B cell (primary cell): ENCODE data around the gene AKT2. TPM values are rescaled to one million over a fixed set of nuclear protein-coding genes. Genes with fewer than 3 reads are reported as not detected.

Experiments
- ATAC-seq: fragments of 200-7000 bp; cut with Tn5 transposase; one replicate; pipeline ENCODE4 v1.10.0; 2021; ENCODE audit warnings: low read depth, mild to moderate bottlenecking, moderate number of reproducible peaks, moderate library complexity
- CTCF ChIA-PET: fragments of 350-600 bp; sonication (Branson Sonifier 250); formaldehyde crosslinking; loops from one replicate; lab custom pipeline; 2021; ENCODE audit warnings: antibody characterized with exemption, inconsistent platforms; lab: Charles Lee
- POLR2A ChIA-PET: fragments of 350-600 bp; sonication (Branson Sonifier 250); formaldehyde crosslinking; loops from one replicate; lab custom pipeline; 2021; ENCODE audit warnings: antibody characterized with exemption; lab: Charles Lee
- DNase-seq: peaks from one replicate; pipeline ENCODE4 v3.0.0; 2013
- H2AFZ ChIP-seq: 2 replicates; pipeline ENCODE4 v1.6.1; 2012; ENCODE audit warnings: mild to moderate bottlenecking, low read depth, low read length; ENCODE audit not compliant: insufficient read depth, poor library complexity, severe bottlenecking
- H3K27ac ChIP-seq, 2 donors: 1 replicate in 1 of 2; 2 replicates in 1 of 2; pipeline ENCODE4 v1.5.1; 2012 to 2013; ENCODE audit warnings: low read length in 2 of 2, mild to moderate bottlenecking in 2 of 2, moderate library complexity in 1 of 2
- H3K27me3 ChIP-seq, 4 experiments: fragments of 200-600 bp in 1 of 4; sonication (generic) in 1 of 4; replicated peaks in 1 of 4; 1 replicate in 2 of 4; 2 replicates in 2 of 4; pipeline versions ENCODE4 v1.6.1 to v1.7.0; 2013 to 2016; ENCODE audit warnings: low read length in 3 of 4, mild to moderate bottlenecking in 2 of 4, mixed read lengths in 1 of 4, moderate library complexity in 1 of 4; ENCODE audit not compliant: insufficient read depth in 4 of 4, control insufficient read depth in 3 of 4; ENCODE audit errors: control extremely low read depth in 1 of 4
- H3K36me3 ChIP-seq, 2 experiments: replicated peaks in 1 of 2; 1 replicate in 1 of 2; 2 replicates in 1 of 2; pipeline versions ENCODE4 v1.6.1 to v1.7.1; 2013; ENCODE audit warnings: low read length in 1 of 2; ENCODE audit not compliant: insufficient read depth in 2 of 2, control insufficient read depth in 1 of 2; ENCODE audit errors: control extremely low read depth in 1 of 2, extremely low read depth in 1 of 2
- H3K4me1 ChIP-seq, 2 donors: fragments of 200-600 bp in 1 of 2; sonication (generic) in 1 of 2; 1 replicate in 1 of 2; 2 replicates in 1 of 2; pipeline versions ENCODE4 v1.5.1 to v1.6.1; 2013 to 2017; ENCODE audit warnings: low read length in 2 of 2; ENCODE audit not compliant: control insufficient read depth in 2 of 2, insufficient read depth in 2 of 2
- H3K4me2 ChIP-seq: replicated peaks from 2 replicates; pipeline ENCODE3; 2012; ENCODE audit warnings: mild to moderate bottlenecking, low read depth, low read length; ENCODE audit not compliant: poor library complexity, severe bottlenecking
- H3K4me3 ChIP-seq, 5 experiments: fragments of 200-600 bp in 1 of 5; sonication (generic) in 1 of 5; 1 replicate in 3 of 5; 2 replicates in 2 of 5; pipeline versions ENCODE4 v1.5.1 to v1.7.0; 2011 to 2016; ENCODE audit warnings: low read length in 4 of 5, mild to moderate bottlenecking in 4 of 5, low read depth in 2 of 5, control low read depth in 1 of 5, moderate library complexity in 1 of 5; ENCODE audit not compliant: insufficient read depth in 1 of 5; ENCODE audit errors: control extremely low read depth in 1 of 5, extremely low read depth in 1 of 5
- H3K79me2 ChIP-seq: fragments of 200-600 bp; sonication (generic); one replicate; pipeline ENCODE4 v1.6.0; 2016; ENCODE audit warnings: low read length; ENCODE audit not compliant: control insufficient read depth, insufficient read depth
- H3K9ac ChIP-seq: fragments of 200-600 bp; sonication (generic); 2 replicates; pipeline ENCODE4 v1.6.1; 2017; ENCODE audit warnings: mild to moderate bottlenecking, low read length, moderate library complexity
- H3K9me3 ChIP-seq, 3 donors: one replicate each; pipeline versions ENCODE4 v1.6.1 to v1.7.1; 2013; ENCODE audit warnings: low read length in 2 of 3; ENCODE audit not compliant: control insufficient read depth in 2 of 3, insufficient read depth in 1 of 3; ENCODE audit errors: control extremely low read depth in 1 of 3
- H4K20me1 ChIP-seq: 2 replicates; pipeline ENCODE4 v1.6.0; 2012; ENCODE audit warnings: mild to moderate bottlenecking, low read length; ENCODE audit not compliant: insufficient read depth, control insufficient read depth, poor library complexity, severe bottlenecking
- H3K27ac Mint-ChIP-seq: one replicate; pipeline ENCODE4 v1.8.0; 2021; ENCODE audit warnings: mixed read lengths
- H3K27me3 Mint-ChIP-seq: one replicate; pipeline ENCODE4 v1.8.0; 2021; ENCODE audit warnings: mixed read lengths
- H3K4me1 Mint-ChIP-seq: one replicate; pipeline ENCODE4 v1.8.0; 2021; ENCODE audit warnings: mixed read lengths
- H3K4me3 Mint-ChIP-seq: one replicate; pipeline ENCODE4 v1.8.0; 2021; ENCODE audit warnings: mixed read lengths
- H3K9me3 Mint-ChIP-seq: one replicate; pipeline ENCODE4 v1.8.0; 2022; ENCODE audit warnings: mixed read lengths; ENCODE audit not compliant: insufficient read depth
- EZH2 ChIP-seq: IDR thresholded peaks from 2 replicates; pipeline ENCODE4 v1.6.1; 2012; ENCODE audit warnings: borderline replicate concordance, low read depth, mild to moderate bottlenecking, moderate library complexity, low read length; ENCODE audit not compliant: insufficient read depth, poor library complexity, severe bottlenecking
- WGBS: methylation state at CpG from one replicate; pipeline ENCODE4 v1.1.5; 2013; ENCODE audit warnings: missing lambda C conversion rate; ENCODE audit not compliant: insufficient coverage; 5-methylcytosine and 5-hydroxymethylcytosine counted together
- intact Hi-C: fragments of 100-400 bp; cut with micrococcal nuclease; formaldehyde crosslinking; loops from one replicate; pipeline ENCODE4 v1.10.0; 2022
- polyA plus RNA-seq: library from polyadenylated mRNA; depleted of rRNA; stranded (reverse); fragments of >200 nt; gene quantifications from 2 replicates; pipeline ENCODE4 v1.2.3, GENCODE V29; 2012
- total RNA-seq, 2 donors: library from RNA; stranded (reverse); fragments of 120-200 nt in 1 of 2; gene quantifications; 1 replicate in 1 of 2; 2 replicates in 1 of 2; pipeline versions ENCODE4 v1.2.3 to v1.2.4, GENCODE V29; 2013 to 2022
- TF ChIP-seq, protein P1 (sequence below): fragments of 200-600 bp; IDR thresholded peaks from one replicate; pipeline ENCODE4 v1.8.0; 2022; ENCODE audit warnings: antibody characterized with exemption, mild to moderate bottlenecking

Gene AKT2
- total and polyA plus RNA-seq, 2 donors (not counting 1 experiment from before 2014, with no cell fraction given) = 195 to 243 TPM

GRCh38 chr19:40190891-40191835, 94.0 kb downstream of the AKT2 start, which contains the start of gene MAP3K10:
MAP3K10 (plus strand) TSS chr19:40191426; CDS start chr19:40192032, 606 bp downstream.
- WGBS = under 1% methylated on average over 112 of the region's 116 CpGs
- ChIA-PET CTCF (interaction anchor here (0.5 to 2.3 kb wide), 6 partner anchors 47 to 399 kb away, joined by 3 to 10 read pairs (median 4); no protein-coding TSS in a partner anchor), POLR2A (interaction anchor here (0.7 to 1.1 kb wide), 2 partner anchors 94 to 101 kb away, joined by 3 to 4 read pairs; partner anchors contain the start of gene AKT2)
- intact Hi-C loops = loop anchor here (1.0 to 2.0 kb wide), 7 partner anchors 31 to 367 kb away; partner anchors contain the start of genes AKT2, C19orf47, PLD3 and ZNF546
- Mint-ChIP-seq H3K9me3 (no peaks in the 10 kb centered on the region), H3K27ac (peak within 1 kb of the TSS; percentile 95), H3K4me1 (peaks cover 31% of the 10 kb centered on the region), H3K4me3 (peak within 1 kb of the TSS; percentile 94), H3K27me3 (no peaks in the 10 kb centered on the region)
- Histone ChIP-seq H2AFZ (peak within 1 kb of the TSS; percentile 100), H3K27me3 (no peaks in the 10 kb centered on the region), H3K27ac (peak within 1 kb of the TSS; percentile 83 to 85), H3K36me3 (peaks cover 0 to 3% of the 10 kb centered on the region in 2 experiments), H3K4me1 (peaks cover 10 to 25% of the 10 kb centered on the region in 2 donors), H4K20me1 (no peaks in the 10 kb centered on the region), H3K79me2 (peaks cover 8% of the 10 kb centered on the region), H3K4me2 (peak within 1 kb of the TSS; percentile 99), H3K4me3 (peak within 1 kb of the TSS; percentile 63 to 100 (median 99)), H3K9ac (peak within 1 kb of the TSS; percentile 95), H3K9me3 (no peaks in the 10 kb centered on the region)
- TF ChIP-seq EZH2 = no peak
- TF ChIP-seq, protein P1, sequence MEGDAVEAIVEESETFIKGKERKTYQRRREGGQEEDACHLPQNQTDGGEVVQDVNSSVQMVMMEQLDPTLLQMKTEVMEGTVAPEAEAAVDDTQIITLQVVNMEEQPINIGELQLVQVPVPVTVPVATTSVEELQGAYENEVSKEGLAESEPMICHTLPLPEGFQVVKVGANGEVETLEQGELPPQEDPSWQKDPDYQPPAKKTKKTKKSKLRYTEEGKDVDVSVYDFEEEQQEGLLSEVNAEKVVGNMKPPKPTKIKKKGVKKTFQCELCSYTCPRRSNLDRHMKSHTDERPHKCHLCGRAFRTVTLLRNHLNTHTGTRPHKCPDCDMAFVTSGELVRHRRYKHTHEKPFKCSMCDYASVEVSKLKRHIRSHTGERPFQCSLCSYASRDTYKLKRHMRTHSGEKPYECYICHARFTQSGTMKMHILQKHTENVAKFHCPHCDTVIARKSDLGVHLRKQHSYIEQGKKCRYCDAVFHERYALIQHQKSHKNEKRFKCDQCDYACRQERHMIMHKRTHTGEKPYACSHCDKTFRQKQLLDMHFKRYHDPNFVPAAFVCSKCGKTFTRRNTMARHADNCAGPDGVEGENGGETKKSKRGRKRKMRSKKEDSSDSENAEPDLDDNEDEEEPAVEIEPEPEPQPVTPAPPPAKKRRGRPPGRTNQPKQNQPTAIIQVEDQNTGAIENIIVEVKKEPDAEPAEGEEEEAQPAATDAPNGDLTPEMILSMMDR = no peak
- peak; percentile 83 for DNase-seq
- peak; percentile 87 for ATAC-seq
